Motor neuron (in vitro differentiated cells): Measurements from ENCODE around the gene ANKRD55. TPM values are rescaled to one million over a fixed set of nuclear protein-coding genes. Genes with fewer than 3 reads are reported as not detected.

ENCODE experiments used
- total RNA-seq, 8 experiments: library from RNA; unstranded; fragments of 300-600 nt; gene quantifications; 2 replicates each; pipeline versions ENCODE4 v1.2.3 to v1.2.4, GENCODE V29; 2022

ANKRD55 gene
- total RNA-seq, 8 experiments from 2014 or later = 0.17 to 2.9 (median 0.90) TPM; not detected in 3

Other genes starting within 250 kb of the ANKRD55 start
- gene IL6ST, start 238.4 kb downstream of the ANKRD55 start, total RNA-seq = 100 to 1,000 TPM in 3 of 8 experiments, 10 to 100 TPM in 5; 27.6 to 333 (median 68.5) TPM